Measurements from ENCODE around the gene NOXRED1. TPM values are rescaled to one million over a fixed set of nuclear protein-coding genes. Genes with fewer than 3 reads are reported as not detected.

Gene NOXRED1
- total and polyA plus RNA-seq, 10 of the 15 experiments (the other 5 are each of a cell fraction or from before 2014, with no cell fraction given), result 0.06 to 0.62 (median 0.14) TPM

DNA sequence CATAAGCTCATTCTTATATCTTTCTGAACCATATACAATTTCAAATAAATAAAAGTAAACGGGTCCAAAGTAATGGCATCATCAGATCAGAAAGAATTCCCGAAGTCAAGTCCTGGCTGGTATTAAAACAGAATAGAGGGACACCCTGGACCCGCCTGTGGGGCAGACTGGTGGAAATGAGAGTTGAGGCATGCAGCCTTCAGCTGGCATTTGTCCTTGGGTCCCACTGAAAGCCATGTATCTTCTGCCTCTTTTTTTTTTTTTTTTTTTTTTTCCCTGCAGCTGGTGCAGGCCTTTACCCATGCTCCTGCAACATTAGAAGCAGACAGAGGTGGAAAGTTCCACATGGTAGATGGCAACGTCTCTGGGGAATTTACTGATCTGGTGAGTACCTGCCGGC lies 44.5 kb upstream of the NOXRED1 start:
- Histone ChIP-seq H4K20me1 (ENCODE audit: control insufficient read depth, insufficient read depth) (no peaks in the 10 kb centered on the region), H3K27ac (ENCODE audit: control insufficient read depth, insufficient read depth) (no peak overlapping the region), H3K4me2 (ENCODE audit: control insufficient read depth, insufficient read depth) (no peak overlapping the region), H2AFZ (ENCODE audit: control insufficient read depth, low read depth, low read length) (no peak overlapping the region), H3K4me3 (no peak overlapping the region), H3K9ac (ENCODE audit: control insufficient read depth, insufficient read depth, low read length) (no peak overlapping the region), H3K36me3 (ENCODE audit: control insufficient read depth in 2 of 2, insufficient read depth in 2 of 2, low read length in 1 of 2) (peaks cover 12 to 38% of the 10 kb centered on the region in 2 experiments), H3K4me1 (ENCODE audit: control insufficient read depth, insufficient read depth, low read length) (no peaks in the 10 kb centered on the region), H3K9me3 (replicated peaks; ENCODE audit: control insufficient read depth, insufficient read depth, low read length) (no peaks in the 10 kb centered on the region), H3K79me2 (ENCODE audit: control insufficient read depth, insufficient read depth, low read length) (no peaks in the 10 kb centered on the region), H3K27me3 (replicated peaks in 1 of 2; ENCODE audit: control insufficient read depth in 2 of 2, insufficient read depth in 2 of 2, low read length in 1 of 2) (no peaks in the 10 kb centered on the region)
- SMC1A ChIA-PET (ENCODE audit: uncharacterized antibody, unreplicated experiment), result interaction anchor here (2.8 kb wide), 1 partner anchor 8 kb away, joined by 12 read pairs; no protein-coding TSS in a partner anchor
- intact Hi-C loops (cut with micrococcal nuclease; ENCODE audit: unreplicated experiment) (no loop called here), in situ Hi-C loops (cut with MboI) (no loop called here)
- POLR2A ChIA-PET, result interaction anchor here (0.6 to 1.2 kb wide), 9 partner anchors 9 to 396 kb away, joined by 3 to 12 read pairs (median 5); no protein-coding TSS in a partner anchor
- 70% methylated on average over 5 of the region's 5 CpGs for WGBS (ENCODE audit: insufficient coverage, insufficient replicate concordance, low lambda C conversion rate, missing lambda C conversion rate)
- BruUV-seq (replicated peaks), result no TSS peak
- DNase-seq (ENCODE audit: low read depth, low spot score), result no peak
- TF ChIP-seq ASH2L (IDR thresholded peaks at IDR 0.05; ENCODE audit: borderline replicate concordance, low read depth) (no peak), EP300 (IDR thresholded peaks at IDR 0.05; ENCODE audit: borderline replicate concordance in 1 of 2, control insufficient read depth in 1 of 2, low read depth in 2 of 2, low read length in 2 of 2) (no peak), MEF2A (IDR thresholded peaks at IDR 0.05; ENCODE audit: insufficient read depth, low read depth, low read length) (no peak), SMC3 (IDR thresholded peaks at IDR 0.05; ENCODE audit: borderline replicate concordance, low read length) (no peak), ESRRA (IDR thresholded peaks at IDR 0.05; ENCODE audit: low read length) (no peak), RBBP5 (conservative IDR thresholded peaks at IDR 0.05) (no peak), NFXL1 (IDR thresholded peaks at IDR 0.05; ENCODE audit: borderline replicate concordance) (no peak), ZSCAN29 (IDR thresholded peaks at IDR 0.05) (no peak), ZNF622 (IDR thresholded peaks at IDR 0.05) (no peak), DPF2 (IDR thresholded peaks at IDR 0.05) (no peak)
- TF ChIP-seq, protein P1, sequence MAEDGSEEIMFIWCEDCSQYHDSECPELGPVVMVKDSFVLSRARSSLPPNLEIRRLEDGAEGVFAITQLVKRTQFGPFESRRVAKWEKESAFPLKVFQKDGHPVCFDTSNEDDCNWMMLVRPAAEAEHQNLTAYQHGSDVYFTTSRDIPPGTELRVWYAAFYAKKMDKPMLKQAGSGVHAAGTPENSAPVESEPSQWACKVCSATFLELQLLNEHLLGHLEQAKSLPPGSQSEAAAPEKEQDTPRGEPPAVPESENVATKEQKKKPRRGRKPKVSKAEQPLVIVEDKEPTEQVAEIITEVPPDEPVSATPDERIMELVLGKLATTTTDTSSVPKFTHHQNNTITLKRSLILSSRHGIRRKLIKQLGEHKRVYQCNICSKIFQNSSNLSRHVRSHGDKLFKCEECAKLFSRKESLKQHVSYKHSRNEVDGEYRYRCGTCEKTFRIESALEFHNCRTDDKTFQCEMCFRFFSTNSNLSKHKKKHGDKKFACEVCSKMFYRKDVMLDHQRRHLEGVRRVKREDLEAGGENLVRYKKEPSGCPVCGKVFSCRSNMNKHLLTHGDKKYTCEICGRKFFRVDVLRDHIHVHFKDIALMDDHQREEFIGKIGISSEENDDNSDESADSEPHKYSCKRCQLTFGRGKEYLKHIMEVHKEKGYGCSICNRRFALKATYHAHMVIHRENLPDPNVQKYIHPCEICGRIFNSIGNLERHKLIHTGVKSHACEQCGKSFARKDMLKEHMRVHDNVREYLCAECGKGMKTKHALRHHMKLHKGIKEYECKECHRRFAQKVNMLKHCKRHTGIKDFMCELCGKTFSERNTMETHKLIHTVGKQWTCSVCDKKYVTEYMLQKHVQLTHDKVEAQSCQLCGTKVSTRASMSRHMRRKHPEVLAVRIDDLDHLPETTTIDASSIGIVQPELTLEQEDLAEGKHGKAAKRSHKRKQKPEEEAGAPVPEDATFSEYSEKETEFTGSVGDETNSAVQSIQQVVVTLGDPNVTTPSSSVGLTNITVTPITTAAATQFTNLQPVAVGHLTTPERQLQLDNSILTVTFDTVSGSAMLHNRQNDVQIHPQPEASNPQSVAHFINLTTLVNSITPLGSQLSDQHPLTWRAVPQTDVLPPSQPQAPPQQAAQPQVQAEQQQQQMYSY (CRISPR knock-in tag; IDR thresholded peaks at IDR 0.05), result no peak
- ATAC-seq, result no peak
- FAIRE-seq, result no peak
- CTCF ChIA-PET, result interaction anchor here (0.6 to 2.8 kb wide), 2 partner anchors 9 to 335 kb away, joined by 3 to 26 read pairs; no protein-coding TSS in a partner anchor
- RAD21 ChIA-PET (ENCODE audit: unreplicated experiment), result interaction anchor here (0.7 kb wide), 1 partner anchor 156 kb away, joined by 5 read pairs; no protein-coding TSS in a partner anchor

Measured in GM12878 (cell line).